Kidney epithelial cell (primary cell): ENCODE measurements around the gene RAP1GAP2. TPM values are rescaled to one million over a fixed set of nuclear protein-coding genes. Genes with fewer than 3 reads are reported as not detected.

Experiments used
- DNase-seq: peaks from one replicate; pipeline ENCODE4 v3.0.0-alpha.2; 2010; ENCODE audit warnings: low read depth
- H3K27me3 ChIP-seq: 2 replicates; pipeline ENCODE4 v1.6.0; 2011; ENCODE audit warnings: low read length; ENCODE audit not compliant: control insufficient read depth, insufficient read depth
- H3K36me3 ChIP-seq: 2 replicates; pipeline ENCODE4 v1.5.1; 2011; ENCODE audit warnings: low read length; ENCODE audit not compliant: control insufficient read depth, insufficient read depth
- H3K4me3 ChIP-seq: 2 replicates; pipeline ENCODE4 v1.5.1; 2011; ENCODE audit warnings: low read depth, mild to moderate bottlenecking, control low read depth, low read length
- total RNA-seq: library from RNA; depleted of rRNA; stranded (reverse); fragments of >200 nt; gene quantifications from 2 replicates; pipeline ENCODE4 v1.2.3, GENCODE V29; 2015
- TF ChIP-seq, protein P1 (sequence below): IDR thresholded peaks from 2 replicates; pipeline ENCODE4 v1.5.1; 2011; ENCODE audit warnings: mild to moderate bottlenecking, moderate library complexity, low read length, control low read depth, inconsistent platforms; ENCODE audit not compliant: insufficient read depth, poor library complexity, severe bottlenecking

Gene RAP1GAP2
- total RNA-seq, 1 donor from 2014 or later, result 51.6 TPM

DNA sequence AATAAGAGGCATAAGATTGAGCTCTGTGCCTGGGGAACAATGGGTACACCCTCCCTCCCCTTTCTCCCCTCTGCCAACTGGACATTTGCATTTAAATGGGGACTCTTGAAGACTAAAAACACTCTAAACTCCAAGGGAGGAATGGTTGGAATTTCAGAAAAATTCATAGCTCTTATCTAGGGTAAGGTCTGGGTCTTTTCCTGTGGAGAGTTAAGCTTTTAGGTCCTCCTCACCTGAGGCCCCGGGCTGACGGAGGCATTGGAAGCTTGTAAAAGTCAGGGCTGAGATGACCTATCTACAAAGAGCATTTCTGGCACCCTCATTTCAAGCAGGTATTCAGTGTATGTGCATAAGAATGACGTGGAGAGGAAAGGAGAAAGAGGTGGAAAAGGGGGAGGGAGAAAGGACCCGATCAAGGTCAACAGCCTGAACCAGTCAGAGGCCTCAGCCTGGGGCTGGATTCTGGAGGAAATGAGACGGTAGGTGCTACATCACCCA lies 78.0 kb downstream of the RAP1GAP2 start:
- no peaks in the 10 kb centered on the region for H3K36me3 ChIP-seq
- H3K4me3 ChIP-seq, result no peak overlapping the region
- H3K27me3 ChIP-seq, result no peaks in the 10 kb centered on the region
- TF ChIP-seq, protein P1, sequence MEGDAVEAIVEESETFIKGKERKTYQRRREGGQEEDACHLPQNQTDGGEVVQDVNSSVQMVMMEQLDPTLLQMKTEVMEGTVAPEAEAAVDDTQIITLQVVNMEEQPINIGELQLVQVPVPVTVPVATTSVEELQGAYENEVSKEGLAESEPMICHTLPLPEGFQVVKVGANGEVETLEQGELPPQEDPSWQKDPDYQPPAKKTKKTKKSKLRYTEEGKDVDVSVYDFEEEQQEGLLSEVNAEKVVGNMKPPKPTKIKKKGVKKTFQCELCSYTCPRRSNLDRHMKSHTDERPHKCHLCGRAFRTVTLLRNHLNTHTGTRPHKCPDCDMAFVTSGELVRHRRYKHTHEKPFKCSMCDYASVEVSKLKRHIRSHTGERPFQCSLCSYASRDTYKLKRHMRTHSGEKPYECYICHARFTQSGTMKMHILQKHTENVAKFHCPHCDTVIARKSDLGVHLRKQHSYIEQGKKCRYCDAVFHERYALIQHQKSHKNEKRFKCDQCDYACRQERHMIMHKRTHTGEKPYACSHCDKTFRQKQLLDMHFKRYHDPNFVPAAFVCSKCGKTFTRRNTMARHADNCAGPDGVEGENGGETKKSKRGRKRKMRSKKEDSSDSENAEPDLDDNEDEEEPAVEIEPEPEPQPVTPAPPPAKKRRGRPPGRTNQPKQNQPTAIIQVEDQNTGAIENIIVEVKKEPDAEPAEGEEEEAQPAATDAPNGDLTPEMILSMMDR, result no peak
- DNase-seq, result no peak

DNA sequence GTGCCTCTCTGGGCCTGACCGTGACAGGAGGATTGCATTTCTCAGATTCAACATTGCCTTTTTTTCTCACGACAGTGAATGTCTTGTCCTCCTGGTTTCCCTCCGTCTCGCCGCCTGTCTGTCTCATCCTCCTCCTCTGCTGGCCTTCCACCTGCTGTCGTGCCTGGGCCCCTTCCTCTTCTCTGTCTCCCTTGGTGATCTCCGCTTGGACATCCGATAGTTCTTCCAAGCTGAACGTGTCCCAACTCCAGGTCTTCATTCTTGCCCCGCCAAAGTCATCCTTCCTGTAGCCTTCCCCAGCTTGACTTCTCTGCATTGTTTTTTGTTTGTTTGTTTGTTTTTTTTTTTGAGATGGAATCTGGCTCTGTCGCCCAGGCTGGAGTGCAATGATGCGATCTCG lies 79.4 kb downstream of the RAP1GAP2 start:
- DNase-seq, result no peak
- TF ChIP-seq, protein P1, result no peak
- H3K36me3 ChIP-seq, result no peaks in the 10 kb centered on the region
- H3K27me3 ChIP-seq, result no peaks in the 10 kb centered on the region
- H3K4me3 ChIP-seq, result no peak overlapping the region

GRCh38 chr17:2876467-2876866 lies 80.2 kb downstream of the RAP1GAP2 start:
- H3K27me3 ChIP-seq, result no peaks in the 10 kb centered on the region
- TF ChIP-seq, protein P1, result no peak
- H3K4me3 ChIP-seq, result no peak overlapping the region
- DNase-seq, result no peak
- no peaks in the 10 kb centered on the region for H3K36me3 ChIP-seq

DNA sequence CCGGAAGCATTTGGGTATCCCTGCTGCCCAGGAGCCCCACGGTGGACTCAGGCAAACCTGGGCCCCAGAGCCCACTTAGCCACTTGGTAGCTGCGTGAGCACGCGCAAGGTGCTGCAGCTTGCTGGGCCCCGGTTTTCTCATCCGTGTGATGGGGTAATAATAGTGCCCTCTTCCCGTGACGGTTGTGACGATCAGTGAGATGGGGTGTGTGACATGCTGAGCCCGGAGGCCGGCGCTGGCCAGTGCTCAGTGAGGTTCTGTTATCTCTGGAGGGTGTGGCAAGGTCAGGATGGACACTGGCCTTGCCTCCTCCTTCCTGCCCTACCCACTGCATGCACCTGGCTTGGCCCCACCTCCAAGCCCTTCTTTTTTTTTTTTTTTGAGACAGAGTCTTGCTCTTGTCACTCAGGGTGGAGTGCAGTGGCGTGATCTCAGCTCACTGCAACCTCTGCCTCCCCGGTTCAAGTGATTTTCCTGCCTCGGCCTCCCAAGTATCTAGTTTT lies 82.6 kb downstream of the RAP1GAP2 start:
- Histone ChIP-seq H3K27me3 (no peaks in the 10 kb centered on the region), H3K4me3 (no peak overlapping the region), H3K36me3 (no peaks in the 10 kb centered on the region)
- TF ChIP-seq, protein P1, result no peak
- no peak for DNase-seq

GRCh38 chr17:2880050-2880449 lies 83.8 kb downstream of the RAP1GAP2 start:
- Histone ChIP-seq H3K36me3 (no peaks in the 10 kb centered on the region), H3K27me3 (no peaks in the 10 kb centered on the region), H3K4me3 (no peak overlapping the region)
- no peak for DNase-seq
- TF ChIP-seq, protein P1, result no peak

GRCh38 chr17:2881295-2881694 lies 85.1 kb downstream of the RAP1GAP2 start:
- Histone ChIP-seq H3K27me3 (no peaks in the 10 kb centered on the region), H3K36me3 (no peaks in the 10 kb centered on the region), H3K4me3 (no peak overlapping the region)
- no peak for DNase-seq
- TF ChIP-seq, protein P1, result no peak
